Pulmonary artery endothelial cell (primary cell): ENCODE data around the gene COL5A2. TPM values are rescaled to one million over a fixed set of nuclear protein-coding genes. Genes with fewer than 3 reads are reported as not detected.

ENCODE experiments used
- DNase-seq: peaks from one replicate; pipeline ENCODE4 v3.0.0-alpha.2; 2011; ENCODE audit warnings: low read depth, low spot score
- total RNA-seq: library from RNA; depleted of rRNA; stranded (reverse); fragments of >200 nt; gene quantifications from 2 replicates; pipeline ENCODE4 v1.2.3, GENCODE V29; 2014

The COL5A2 gene
- total RNA-seq, 1 donor from 2014 or later: 188 TPM

- DNase-seq: peak; percentile 5
Measured at GRCh38 chr2:189178726-189179569, 613 bp downstream of the COL5A2 start.

- no peak for DNase-seq
Measured at GRCh38 chr2:189178054-189178453, 1.5 kb downstream of the COL5A2 start.

- no peak for DNase-seq
Measured at GRCh38 chr2:189177251-189177840, 2.2 kb downstream of the COL5A2 start.

GRCh38 chr2:189176516-189176915, 3.0 kb downstream of the COL5A2 start:
- no peak for DNase-seq

GRCh38 chr2:189175869-189176433, 3.6 kb downstream of the COL5A2 start:
- no peak for DNase-seq

GRCh38 chr2:189171956-189172609, 7.5 kb downstream of the COL5A2 start:
- no peak for DNase-seq

- no peak for DNase-seq
Measured at GRCh38 chr2:189168856-189169499, 10.6 kb downstream of the COL5A2 start.

- no peak for DNase-seq
Measured at GRCh38 chr2:189165656-189166380, 13.7 kb downstream of the COL5A2 start.

GRCh38 chr2:189164746-189165145, 14.8 kb downstream of the COL5A2 start:
- no peak for DNase-seq

- no peak for DNase-seq
Measured at GRCh38 chr2:189163889-189164288, 15.7 kb downstream of the COL5A2 start.

- DNase-seq: no peak
Measured at GRCh38 chr2:189162566-189162965, 17.0 kb downstream of the COL5A2 start.

- DNase-seq: no peak
Measured at GRCh38 chr2:189161894-189162293, 17.7 kb downstream of the COL5A2 start.

GRCh38 chr2:189159717-189160116, 19.8 kb downstream of the COL5A2 start:
- no peak for DNase-seq

- DNase-seq: no peak
Measured at GRCh38 chr2:189159273-189159672, 20.3 kb downstream of the COL5A2 start.

GRCh38 chr2:189157939-189158338, 21.6 kb downstream of the COL5A2 start:
- no peak for DNase-seq

- no peak for DNase-seq
Measured at GRCh38 chr2:189157456-189157855, 22.1 kb downstream of the COL5A2 start.

- DNase-seq: no peak
Measured at GRCh38 chr2:189155795-189156194, 23.8 kb downstream of the COL5A2 start.

GRCh38 chr2:189153619-189154018, 25.9 kb downstream of the COL5A2 start:
- DNase-seq: no peak

- no peak for DNase-seq
Measured at GRCh38 chr2:189152483-189152882, 27.1 kb downstream of the COL5A2 start.

- DNase-seq: no peak
Measured at GRCh38 chr2:189151906-189152305, 27.7 kb downstream of the COL5A2 start.

GRCh38 chr2:189150033-189150432, 29.5 kb downstream of the COL5A2 start:
- DNase-seq: no peak
